Stimulated activated CD4-positive, alpha-beta T cell treated with anti-CD3 and anti-CD28 coated beads, Interleukin-1b, Interleukin-23, amount 100 ng/mL, for 24 hours (primary cell): ENCODE measurements around the gene ERH.
"Not testable (repeated sequence)": the region's sequence is repeated elsewhere in the genome, so short reads cannot be mapped to it uniquely, and the experiment has no call there.

Source experiments
- DNase-seq, 4 experiments: peaks; one replicate each; pipeline ENCODE4 v3.0.0-alpha.2; 2020; ENCODE audit warnings: low read depth in 4 of 4, low spot score in 1 of 4

ERH gene

GRCh38 chr14:69398818-69399210 is 715 bp upstream of the ERH start:
- DNase-seq = no peak

DNA sequence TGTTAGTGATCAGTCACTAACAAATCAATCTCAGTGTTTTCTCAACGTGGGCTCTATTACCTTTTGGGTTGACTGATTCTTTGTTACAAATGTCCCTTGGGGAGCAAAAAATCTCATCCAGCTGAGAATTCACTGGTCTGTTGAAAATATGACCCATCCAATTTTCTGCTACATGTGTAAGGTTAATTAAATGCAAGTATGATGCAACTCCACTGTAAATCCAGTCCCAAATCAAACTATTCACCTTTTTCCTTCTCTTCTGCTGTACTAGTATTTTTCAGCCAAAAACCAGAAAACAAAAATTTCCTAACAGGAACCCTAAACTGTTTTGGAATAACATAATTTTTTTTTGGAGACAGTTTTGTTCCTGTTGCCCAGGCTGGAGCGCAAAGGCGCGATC is 2.2 kb downstream of the ERH start:
- DNase-seq = no peak

DNA sequence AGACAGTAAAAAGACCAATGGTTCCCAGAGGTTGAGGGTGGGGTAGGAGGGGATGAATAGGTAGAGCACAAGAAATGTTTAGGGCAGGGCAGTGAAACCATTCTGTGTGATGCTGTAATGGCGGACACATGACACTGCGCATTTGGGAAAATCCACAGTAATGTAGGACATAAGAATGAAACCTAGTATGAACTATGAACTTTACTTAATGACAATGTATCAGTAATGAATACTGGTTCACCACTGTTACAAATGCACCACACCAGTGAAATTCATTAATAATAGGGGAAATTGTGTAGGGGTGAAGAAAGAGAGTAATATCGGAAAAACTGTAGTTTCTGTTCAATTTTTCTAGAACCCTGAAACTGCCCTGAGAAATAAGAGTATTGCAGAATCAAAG is 5.6 kb downstream of the ERH start:
- DNase-seq = no peak

- not testable (repeated sequence) for DNase-seq
Measured at GRCh38 chr14:69391400-69391799, 6.7 kb downstream of the ERH start.

- DNase-seq = no peak
Measured at GRCh38 chr14:69387311-69387710, 10.8 kb downstream of the ERH start.

DNA sequence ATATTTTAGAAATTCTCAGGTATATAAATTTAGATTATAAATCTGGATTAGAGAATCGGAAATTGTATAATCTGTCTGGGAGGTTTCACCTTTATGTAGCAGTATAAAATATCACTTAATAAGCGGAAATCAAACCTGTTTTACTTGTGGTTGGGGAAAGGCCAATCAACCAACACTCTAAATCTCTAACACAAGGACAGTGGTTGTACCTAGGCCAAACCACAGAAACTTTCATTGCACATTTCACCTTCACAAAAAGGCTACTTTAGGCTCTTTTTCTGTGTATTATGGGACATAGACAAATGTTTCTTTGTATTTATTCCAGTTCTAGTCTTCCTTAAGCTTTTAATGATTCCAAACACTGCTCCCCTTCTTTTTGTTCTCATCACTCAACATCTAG is 19.8 kb downstream of the ERH start:
- DNase-seq = no peak

- DNase-seq = no peak
Measured at GRCh38 chr14:69376439-69376838, 21.7 kb downstream of the ERH start.

DNA sequence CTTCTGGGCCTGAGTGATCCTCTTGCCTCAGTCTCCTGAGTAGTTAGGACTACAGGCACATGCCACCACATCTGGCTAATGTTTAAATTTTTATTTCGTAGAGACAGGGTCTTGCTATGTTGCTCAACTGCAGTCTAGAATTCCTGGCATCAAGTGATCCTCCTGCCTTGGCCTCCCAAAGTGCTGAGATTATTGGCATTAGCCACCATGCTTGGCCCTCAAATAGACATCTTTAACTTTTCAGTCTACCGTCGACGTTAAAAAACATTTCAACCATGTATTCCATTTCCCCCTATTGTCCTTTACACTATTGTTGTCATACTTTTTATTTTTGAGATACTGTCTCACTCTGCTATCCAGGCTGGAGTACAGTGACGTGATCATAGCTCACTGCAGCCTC is 22.4 kb downstream of the ERH start:
- no peak for DNase-seq

GRCh38 chr14:69375182-69375581 is 22.9 kb downstream of the ERH start:
- no peak for DNase-seq

GRCh38 chr14:69374235-69374634 is 23.9 kb downstream of the ERH start:
- DNase-seq = no peak

- DNase-seq = no peak
Measured at GRCh38 chr14:69373104-69373503, 25.0 kb downstream of the ERH start.

DNA sequence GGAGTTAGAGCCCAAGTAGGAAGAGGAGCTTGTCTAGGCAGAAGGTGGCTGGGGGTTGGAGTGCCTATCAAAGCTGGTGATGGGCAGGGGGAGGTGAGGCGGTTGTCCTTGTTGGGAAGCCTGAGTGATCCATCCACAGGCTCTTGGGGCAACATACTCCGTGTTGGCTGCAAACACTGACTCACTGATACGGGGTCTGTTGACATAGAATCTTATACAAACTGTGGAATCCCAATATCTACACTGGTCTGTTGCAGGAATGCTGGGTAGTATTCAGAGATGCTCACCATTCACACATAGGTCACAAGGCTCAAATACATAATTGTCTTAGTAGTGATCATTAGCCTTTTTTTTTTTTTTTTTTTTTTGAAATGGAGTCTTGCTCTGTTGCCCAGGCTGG is 26.0 kb downstream of the ERH start:
- no peak for DNase-seq

DNA sequence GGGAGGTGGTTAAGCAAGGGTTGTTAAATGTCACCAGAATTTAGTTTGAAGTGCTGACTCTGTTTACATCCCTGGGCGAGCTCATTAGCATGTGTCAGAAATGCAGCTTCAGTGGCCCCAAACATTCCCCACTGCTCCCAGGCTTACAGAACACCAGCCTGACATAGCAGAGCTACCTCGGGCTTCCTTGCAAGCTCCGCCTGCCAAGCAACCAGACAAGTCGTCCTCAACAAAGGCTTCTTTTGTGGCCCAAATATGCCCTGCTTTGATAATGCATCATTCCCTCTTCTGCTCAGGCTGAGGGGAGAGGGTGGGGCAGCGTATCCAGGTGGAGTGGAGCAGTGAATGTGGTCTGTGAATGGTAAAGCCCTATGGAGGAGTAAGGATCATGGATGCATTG is 28.0 kb downstream of the ERH start:
- DNase-seq = no peak

DNA sequence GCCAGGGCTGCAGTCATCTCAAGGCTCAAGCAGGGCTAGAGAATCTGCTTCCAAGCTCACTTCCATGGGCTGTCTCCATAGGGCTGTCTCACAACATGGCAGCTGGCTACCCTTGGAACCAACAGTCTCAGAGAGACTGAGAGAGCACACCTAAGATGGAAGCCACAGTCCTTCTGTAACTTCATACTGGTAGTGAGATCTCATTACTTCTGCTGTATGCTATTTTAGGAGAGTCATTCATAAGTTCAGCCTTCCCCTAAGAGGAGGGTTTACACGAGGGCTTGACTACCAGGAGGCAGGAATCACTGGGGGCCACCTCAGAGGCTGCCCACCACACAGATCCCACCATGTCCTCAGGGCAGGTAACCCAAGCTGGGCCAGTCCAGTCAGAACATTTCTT is 29.7 kb downstream of the ERH start:
- DNase-seq = no peak

GRCh38 chr14:69366761-69367160 is 31.3 kb downstream of the ERH start:
- no peak for DNase-seq

- no peak for DNase-seq
Measured at GRCh38 chr14:69366069-69366468, 32.0 kb downstream of the ERH start.

GRCh38 chr14:69364378-69364777 is 33.7 kb downstream of the ERH start:
- no peak for DNase-seq

GRCh38 chr14:69363964-69364363 is 34.1 kb downstream of the ERH start:
- no peak for DNase-seq

DNA sequence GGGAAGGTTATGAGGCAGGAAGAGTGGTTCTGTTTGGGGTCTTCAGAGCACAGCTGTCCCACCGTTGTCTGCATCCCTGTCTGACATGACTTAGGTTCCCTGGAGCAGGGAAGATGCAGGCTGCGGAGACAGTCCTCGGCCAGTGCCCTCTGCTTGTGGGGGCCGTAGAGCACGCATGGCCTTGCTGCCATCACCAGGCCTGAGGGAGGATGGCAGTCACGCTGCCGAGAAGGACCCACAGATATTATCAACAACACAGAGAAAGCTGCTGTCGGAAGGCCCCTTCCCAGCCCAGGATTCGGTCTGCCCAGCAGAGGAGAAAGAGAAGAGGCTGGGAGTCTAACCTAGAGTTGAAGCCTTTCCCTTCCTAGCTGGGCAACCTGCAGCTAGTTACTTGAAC is 35.0 kb downstream of the ERH start:
- no peak for DNase-seq

DNA sequence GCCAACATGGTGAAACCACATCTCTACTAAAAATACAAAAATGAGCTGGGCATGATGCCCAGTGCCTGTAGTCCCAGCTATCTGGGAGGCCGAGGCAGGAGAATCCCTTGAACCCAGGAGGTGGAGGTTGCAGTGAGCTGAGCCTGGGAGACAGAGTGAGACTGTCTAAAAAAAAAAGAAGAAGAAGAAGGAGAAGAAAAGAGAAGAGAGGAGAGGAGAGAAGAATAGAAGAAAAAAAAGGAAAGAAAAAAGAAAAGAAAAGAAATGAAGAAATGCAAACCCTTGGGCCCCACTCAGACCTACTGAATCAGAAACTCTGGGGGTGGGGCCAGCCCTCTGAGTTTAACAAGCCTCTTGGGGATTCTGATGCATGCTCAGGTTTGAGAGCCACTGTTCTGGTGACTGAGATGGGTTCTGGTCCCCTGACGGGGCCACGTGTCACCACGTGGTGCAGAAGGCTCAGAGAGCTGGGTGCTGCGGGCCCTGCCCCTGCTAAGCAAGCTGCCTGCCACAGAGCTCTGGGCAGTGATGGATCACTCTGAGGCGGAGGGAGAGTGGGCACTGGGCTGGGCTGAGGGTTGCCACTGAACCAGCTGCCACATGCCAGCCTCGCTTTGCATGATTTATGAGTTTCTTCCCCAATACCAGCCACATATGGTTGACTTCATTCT is 37.5 kb downstream of the ERH start:
- DNase-seq = no peak

DNA sequence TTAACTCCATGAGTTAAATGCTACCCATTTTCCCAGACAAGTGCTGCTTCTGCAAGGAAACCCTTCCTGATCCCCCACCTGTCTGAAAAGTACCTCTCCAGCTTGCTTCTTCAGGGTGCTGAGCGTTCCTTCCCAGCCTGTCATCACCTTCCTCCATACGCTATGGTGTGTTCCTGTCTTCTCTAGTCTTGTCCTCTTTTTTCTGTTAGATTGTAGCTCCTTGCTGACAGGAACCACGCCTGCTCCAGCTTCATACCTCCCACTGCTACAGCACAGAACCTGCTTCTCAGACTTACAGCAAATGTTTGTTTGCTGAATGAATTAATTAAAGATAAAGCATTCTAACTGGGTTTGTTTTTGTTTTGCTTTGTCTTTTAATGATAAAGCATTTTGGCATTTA is 39.1 kb downstream of the ERH start:
- no peak for DNase-seq

DNA sequence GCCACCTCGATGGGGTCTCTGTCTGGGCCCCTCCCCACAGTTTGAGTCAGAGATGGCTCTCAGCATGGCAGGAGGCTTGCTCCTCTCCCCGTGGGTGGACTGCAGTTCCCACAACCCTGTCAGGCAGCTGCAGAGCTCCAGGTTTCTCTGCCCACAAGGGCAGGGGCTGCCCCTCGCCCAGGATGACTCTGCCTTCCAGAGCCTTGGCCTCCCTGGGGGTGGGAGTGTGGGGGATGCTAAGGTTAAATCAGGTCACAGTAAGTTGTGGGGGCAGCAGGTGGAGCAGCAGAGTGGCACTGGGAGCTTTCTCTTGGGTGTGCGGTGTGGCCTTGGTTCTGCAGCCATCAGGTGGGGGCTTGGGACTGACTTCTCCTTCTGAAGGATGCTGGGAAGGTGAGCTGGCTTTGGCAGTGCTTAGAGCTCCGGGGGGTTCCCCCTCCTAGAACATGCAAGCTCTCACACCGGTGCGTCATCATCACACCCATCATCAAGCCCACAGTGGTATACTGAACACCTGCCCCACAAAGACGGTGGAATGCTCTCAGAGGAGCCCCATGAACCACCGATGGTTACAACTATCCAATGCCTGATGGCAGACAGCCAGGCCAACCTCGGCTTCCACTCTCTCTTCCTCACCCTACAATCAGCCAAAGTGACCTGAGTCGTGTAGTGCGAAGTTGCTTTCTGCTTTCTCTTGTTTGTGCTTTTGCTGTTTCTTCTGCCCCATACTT is 39.7 kb downstream of the ERH start:
- DNase-seq = peak in 2 of 4 experiments; percentile 22 to 50
